OCI-LY1 (cell line): Measurements from ENCODE around the gene MAMDC2.

Experiments used
- H2AFZ ChIP-seq: fragments of 200-600 bp; sonication (generic), shearing (Covaris generic); 2 replicates; pipeline ENCODE4 v1.6.0; 2014; ENCODE audit warnings: antibody characterized with exemption, mild to moderate bottlenecking, low read length
- H3F3A ChIP-seq: fragments of 200-600 bp; sonication (generic), shearing (Covaris generic); 2 replicates; pipeline ENCODE4 v1.6.0; 2014; ENCODE audit warnings: mild to moderate bottlenecking, antibody characterized with exemption, low read length, moderate library complexity; ENCODE audit not compliant: insufficient read depth
- H3K27ac ChIP-seq: fragments of 200-600 bp; sonication (generic); 2 replicates; pipeline ENCODE4 v1.5.1; 2014; ENCODE audit warnings: low read length, mixed run types, mild to moderate bottlenecking, low read depth; ENCODE audit not compliant: poor library complexity, severe bottlenecking
- H3K27me3 ChIP-seq: fragments of 200-600 bp; sonication (generic); 2 replicates; pipeline ENCODE4 v1.6.0; 2014; ENCODE audit warnings: antibody characterized with exemption, mild to moderate bottlenecking, low read length, moderate library complexity; ENCODE audit not compliant: insufficient read depth
- H3K36me3 ChIP-seq: fragments of 200-600 bp; sonication (generic); 2 replicates; pipeline ENCODE4 v1.6.1; 2014; ENCODE audit warnings: mild to moderate bottlenecking, antibody characterized with exemption, low read length, moderate library complexity, mixed read lengths; ENCODE audit not compliant: insufficient read depth
- H3K4me1 ChIP-seq: fragments of 200-600 bp; sonication (generic); 2 replicates; pipeline ENCODE4 v1.5.1; 2014; ENCODE audit warnings: mild to moderate bottlenecking, low read length, moderate library complexity; ENCODE audit not compliant: insufficient read depth, severe bottlenecking
- H3K4me2 ChIP-seq: fragments of 200-600 bp; sonication (generic), shearing (Covaris generic); 2 replicates; pipeline ENCODE4 v1.6.1; 2014; ENCODE audit warnings: low read length
- H3K4me3 ChIP-seq: fragments of 200-600 bp; sonication (generic); 2 replicates; pipeline ENCODE4 v1.5.1; 2014; ENCODE audit warnings: low read length, low read depth, mild to moderate bottlenecking, mixed read lengths; ENCODE audit not compliant: poor library complexity, severe bottlenecking
- H3K79me2 ChIP-seq: fragments of 200-600 bp; shearing (Covaris generic); 2 replicates; pipeline ENCODE4 v1.6.1; 2016; ENCODE audit warnings: mixed run types, low read length, mixed read lengths; ENCODE audit not compliant: insufficient read depth
- H3K9ac ChIP-seq: fragments of 200-600 bp; sonication (generic), shearing (Covaris generic); 2 replicates; pipeline ENCODE4 v1.6.1; 2014; ENCODE audit warnings: mild to moderate bottlenecking, low read length, mixed read lengths
- H3K9me2 ChIP-seq: fragments of 200-600 bp; sonication (generic), shearing (Covaris generic); 2 replicates; pipeline ENCODE4 v1.6.1; 2014; ENCODE audit warnings: low read depth, mild to moderate bottlenecking, low read length, mixed read lengths
- H3K9me3 ChIP-seq: fragments of 200-600 bp; shearing (Covaris generic); 2 replicates; pipeline ENCODE4 v1.6.1; 2014; ENCODE audit warnings: low read length, mixed read lengths
- H4K20me1 ChIP-seq: fragments of 200-600 bp; sonication (generic), shearing (Covaris generic); 2 replicates; pipeline ENCODE4 v1.6.0; 2016; ENCODE audit warnings: mild to moderate bottlenecking, low read length; ENCODE audit not compliant: insufficient read depth
- EZH2 ChIP-seq: fragments of 200-600 bp; sonication (generic), shearing (Covaris generic); IDR thresholded peaks from 2 replicates; pipeline ENCODE4 v1.8.0; 2017; ENCODE audit warnings: borderline replicate concordance, mixed run types, mild to moderate bottlenecking, antibody characterized with exemption, low read length, moderate library complexity, mixed read lengths
- TF ChIP-seq, protein P1 (sequence below): fragments of 200-600 bp; sonication (generic), shearing (Covaris generic); IDR thresholded peaks from 2 replicates; pipeline ENCODE4 v1.5.1; 2017; ENCODE audit warnings: mild to moderate bottlenecking, antibody characterized with exemption, low read length, moderate library complexity, mixed read lengths

MAMDC2 gene

DNA sequence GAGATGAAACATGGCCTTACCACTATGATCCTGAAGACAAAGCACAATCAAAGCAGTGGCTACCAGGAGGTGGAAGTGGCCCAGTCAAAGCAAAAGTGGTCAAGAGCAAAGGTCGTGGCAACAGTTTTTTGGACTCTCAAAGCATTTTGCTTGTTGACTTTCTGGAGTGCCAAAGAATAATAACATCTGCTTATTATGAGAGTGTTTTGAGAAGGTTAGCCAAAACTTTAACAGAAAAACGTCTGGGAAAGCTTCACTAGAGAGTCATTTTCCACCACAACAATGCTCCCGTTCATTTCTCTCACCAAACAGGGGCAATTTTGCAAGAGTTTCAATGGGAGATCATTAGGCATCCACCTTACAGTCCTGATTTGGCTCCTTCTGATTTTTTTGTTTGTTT is 33.6 kb upstream of the MAMDC2 start:
- Histone ChIP-seq H3K4me3 (no peak overlapping the region), H3K9ac (no peak overlapping the region), H2AFZ (no peak overlapping the region), H3K9me3 (no peaks in the 10 kb centered on the region), H3K4me1 (no peaks in the 10 kb centered on the region), H3K9me2 (no peaks in the 10 kb centered on the region), H4K20me1 (no peaks in the 10 kb centered on the region), H3F3A (no peaks in the 10 kb centered on the region), H3K36me3 (no peaks in the 10 kb centered on the region), H3K27ac (no peak overlapping the region), H3K27me3 (no peaks in the 10 kb centered on the region), H3K4me2 (no peak overlapping the region), H3K79me2 (no peaks in the 10 kb centered on the region)
- TF ChIP-seq, protein P1, sequence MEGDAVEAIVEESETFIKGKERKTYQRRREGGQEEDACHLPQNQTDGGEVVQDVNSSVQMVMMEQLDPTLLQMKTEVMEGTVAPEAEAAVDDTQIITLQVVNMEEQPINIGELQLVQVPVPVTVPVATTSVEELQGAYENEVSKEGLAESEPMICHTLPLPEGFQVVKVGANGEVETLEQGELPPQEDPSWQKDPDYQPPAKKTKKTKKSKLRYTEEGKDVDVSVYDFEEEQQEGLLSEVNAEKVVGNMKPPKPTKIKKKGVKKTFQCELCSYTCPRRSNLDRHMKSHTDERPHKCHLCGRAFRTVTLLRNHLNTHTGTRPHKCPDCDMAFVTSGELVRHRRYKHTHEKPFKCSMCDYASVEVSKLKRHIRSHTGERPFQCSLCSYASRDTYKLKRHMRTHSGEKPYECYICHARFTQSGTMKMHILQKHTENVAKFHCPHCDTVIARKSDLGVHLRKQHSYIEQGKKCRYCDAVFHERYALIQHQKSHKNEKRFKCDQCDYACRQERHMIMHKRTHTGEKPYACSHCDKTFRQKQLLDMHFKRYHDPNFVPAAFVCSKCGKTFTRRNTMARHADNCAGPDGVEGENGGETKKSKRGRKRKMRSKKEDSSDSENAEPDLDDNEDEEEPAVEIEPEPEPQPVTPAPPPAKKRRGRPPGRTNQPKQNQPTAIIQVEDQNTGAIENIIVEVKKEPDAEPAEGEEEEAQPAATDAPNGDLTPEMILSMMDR: no peak
- no peak for TF ChIP-seq EZH2

DNA sequence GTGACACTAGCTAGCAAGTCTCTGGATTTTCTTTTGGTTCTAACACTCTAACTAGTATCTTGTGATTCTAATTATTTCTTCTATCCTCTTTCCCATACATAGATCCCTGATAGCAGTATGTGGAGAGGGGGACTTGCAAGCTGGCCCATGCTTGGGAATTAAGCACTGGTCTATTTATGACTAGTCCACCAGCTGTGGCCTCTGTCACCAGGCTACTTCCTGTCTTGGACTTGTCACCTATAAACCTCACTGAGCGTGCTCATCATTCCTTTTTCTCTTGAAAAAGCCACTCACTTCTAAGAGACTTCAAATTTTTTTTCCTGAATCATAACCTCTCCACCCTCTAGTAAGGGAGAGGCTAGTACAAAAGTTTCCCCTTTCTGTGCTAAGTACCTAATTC is 32.3 kb upstream of the MAMDC2 start:
- Histone ChIP-seq H3K9ac (no peak overlapping the region), H4K20me1 (no peaks in the 10 kb centered on the region), H3K27me3 (no peaks in the 10 kb centered on the region), H3K36me3 (no peaks in the 10 kb centered on the region), H2AFZ (no peak overlapping the region), H3K9me2 (no peaks in the 10 kb centered on the region), H3K79me2 (no peaks in the 10 kb centered on the region), H3K4me3 (no peak overlapping the region), H3K27ac (no peak overlapping the region), H3F3A (no peaks in the 10 kb centered on the region), H3K4me1 (no peaks in the 10 kb centered on the region), H3K4me2 (no peak overlapping the region), H3K9me3 (no peaks in the 10 kb centered on the region)
- TF ChIP-seq, protein P1: no peak
- no peak for TF ChIP-seq EZH2

DNA sequence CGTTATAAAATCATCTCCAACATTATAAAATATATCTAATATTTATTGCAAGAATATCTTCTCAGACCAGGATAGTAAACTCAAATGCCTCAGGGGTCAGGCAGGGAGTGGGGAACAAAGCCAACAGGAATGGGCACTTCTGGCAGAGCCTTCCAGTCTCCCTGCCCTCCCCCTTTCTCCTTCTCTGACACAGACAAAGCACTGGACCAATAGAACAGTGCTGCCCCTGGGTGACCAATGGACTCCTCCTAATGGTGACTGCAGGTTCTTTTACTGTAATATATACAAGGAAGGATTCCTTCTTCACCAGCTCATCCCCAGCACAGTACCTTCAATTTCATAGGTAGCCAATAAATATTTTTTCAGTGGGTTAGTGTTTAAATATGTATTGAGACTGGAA is 31.1 kb upstream of the MAMDC2 start:
- Histone ChIP-seq H3F3A (no peaks in the 10 kb centered on the region), H3K27me3 (no peaks in the 10 kb centered on the region), H3K9ac (no peak overlapping the region), H3K27ac (no peak overlapping the region), H3K9me3 (no peaks in the 10 kb centered on the region), H2AFZ (no peak overlapping the region), H4K20me1 (no peaks in the 10 kb centered on the region), H3K4me3 (no peak overlapping the region), H3K4me1 (no peaks in the 10 kb centered on the region), H3K79me2 (no peaks in the 10 kb centered on the region), H3K9me2 (no peaks in the 10 kb centered on the region), H3K4me2 (no peak overlapping the region), H3K36me3 (no peaks in the 10 kb centered on the region)
- TF ChIP-seq, protein P1: no peak
- TF ChIP-seq EZH2: no peak
